Suprapubic skin (tissue), 4 donors: Measurements from ENCODE around the gene CDH10. TPM values are rescaled to one million over a fixed set of nuclear protein-coding genes. Genes with fewer than 3 reads are reported as not detected.

Experiments
- DNase-seq, 2 donors: peaks; one replicate each; pipeline ENCODE4 v3.0.0-alpha.2; 2019; ENCODE audit warnings: low spot score in 2 of 2
- H3K27ac ChIP-seq: fragments of 200-600 bp; sonication (generic); one replicate; pipeline ENCODE4 v1.5.1; 2019
- H3K27me3 ChIP-seq: fragments of 200-600 bp; sonication (generic); one replicate; pipeline ENCODE4 v1.5.1; 2019
- H3K36me3 ChIP-seq: fragments of 200-600 bp; sonication (generic); one replicate; pipeline ENCODE4 v1.5.1; 2019
- H3K4me1 ChIP-seq: fragments of 200-600 bp; sonication (generic); one replicate; pipeline ENCODE4 v1.5.1; 2019
- H3K4me3 ChIP-seq: fragments of 200-600 bp; sonication (generic); one replicate; pipeline ENCODE4 v1.5.1; 2019; ENCODE audit warnings: mild to moderate bottlenecking
- H3K9me3 ChIP-seq: fragments of 200-600 bp; sonication (generic); one replicate; pipeline ENCODE4 v1.5.1; 2019
- EP300 ChIP-seq: sonication (generic); formaldehyde crosslinking; IDR thresholded peaks from one replicate; pipeline ENCODE4 v1.6.1; 2017; ENCODE audit warnings: antibody characterized with exemption
- POLR2A ChIP-seq, 2 donors: fragments of 450-650 bp; IDR thresholded peaks; one replicate each; pipeline ENCODE4 v1.6.1; 2017; ENCODE audit warnings: antibody characterized with exemption in 2 of 2, mild to moderate bottlenecking in 2 of 2, moderate library complexity in 2 of 2
- POLR2AphosphoS5 ChIP-seq, 3 donors: sonication (generic); formaldehyde crosslinking; IDR thresholded peaks; one replicate each; pipeline ENCODE4 v1.6.1; 2017; ENCODE audit warnings: antibody characterized with exemption in 3 of 3
- WGBS: methylation state at CpG from one replicate; pipeline ENCODE4 v1.1.5; 2018; 5-methylcytosine and 5-hydroxymethylcytosine counted together
- total RNA-seq, 4 donors: library from RNA; depleted of rRNA; stranded (reverse); fragments of >200 nt; gene quantifications; one replicate each; pipeline ENCODE4 v1.1.0, GENCODE V29; 2016
- TF ChIP-seq, protein P1 (sequence below), 2 donors: fragments of 200-600 bp in 1 of 2; fragments of 450-650 bp in 1 of 2; sonication (generic) in 1 of 2; IDR thresholded peaks; one replicate each; pipeline ENCODE4 v1.5.1; 2016 to 2019; ENCODE audit warnings: antibody characterized with exemption in 2 of 2, mild to moderate bottlenecking in 1 of 2, moderate library complexity in 1 of 2

CDH10 gene
- total RNA-seq, 4 donors from 2014 or later: not detected

- DNase-seq: no peak
- WGBS: 73% methylated on average over 3 of the region's 3 CpGs
- H3K27me3 ChIP-seq: no peaks in the 10 kb centered on the region
Measured at GRCh38 chr5:24474685-24475084, 170.1 kb downstream of the CDH10 start.

DNA sequence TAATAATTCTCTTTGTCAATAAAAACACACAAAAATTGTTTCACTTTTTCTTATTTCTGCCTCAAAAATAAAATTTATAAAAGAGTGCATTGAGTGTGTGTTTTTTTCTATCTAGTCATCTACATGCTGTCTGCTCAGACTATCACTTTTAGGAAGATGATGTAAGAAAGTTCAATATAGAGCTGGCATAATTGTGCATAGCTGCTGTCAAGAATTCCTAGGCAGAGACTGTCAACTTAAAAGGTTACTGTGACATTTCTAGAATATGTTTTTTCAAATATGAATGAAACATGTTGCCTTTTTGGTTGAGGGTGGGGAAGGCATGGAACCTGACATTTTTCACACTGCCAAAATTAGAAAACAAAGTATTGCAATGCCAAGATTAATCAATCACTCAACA, 172.3 kb downstream of the CDH10 start:
- no peak overlapping the region for H3K27ac ChIP-seq
- no peak for DNase-seq
- H3K4me1 ChIP-seq: no peaks in the 10 kb centered on the region
- no peak overlapping the region for H3K4me3 ChIP-seq
- no peak for TF ChIP-seq POLR2AphosphoS5 (IDR thresholded peaks at IDR 0.05)
- no peaks in the 10 kb centered on the region for H3K36me3 ChIP-seq
- H3K27me3 ChIP-seq: no peaks in the 10 kb centered on the region
- H3K9me3 ChIP-seq: no peaks in the 10 kb centered on the region

More at GRCh38 chr5:24474685-24475084, 170.1 kb downstream of the CDH10 start:
- H3K4me3 ChIP-seq: no peak overlapping the region
- no peaks in the 10 kb centered on the region for H3K4me1 ChIP-seq
- no peaks in the 10 kb centered on the region for H3K9me3 ChIP-seq
- TF ChIP-seq POLR2AphosphoS5 (IDR thresholded peaks at IDR 0.05) (no peak), EP300 (no peak), POLR2A (IDR thresholded peaks at IDR 0.05) (no peak)
- TF ChIP-seq, protein P1, sequence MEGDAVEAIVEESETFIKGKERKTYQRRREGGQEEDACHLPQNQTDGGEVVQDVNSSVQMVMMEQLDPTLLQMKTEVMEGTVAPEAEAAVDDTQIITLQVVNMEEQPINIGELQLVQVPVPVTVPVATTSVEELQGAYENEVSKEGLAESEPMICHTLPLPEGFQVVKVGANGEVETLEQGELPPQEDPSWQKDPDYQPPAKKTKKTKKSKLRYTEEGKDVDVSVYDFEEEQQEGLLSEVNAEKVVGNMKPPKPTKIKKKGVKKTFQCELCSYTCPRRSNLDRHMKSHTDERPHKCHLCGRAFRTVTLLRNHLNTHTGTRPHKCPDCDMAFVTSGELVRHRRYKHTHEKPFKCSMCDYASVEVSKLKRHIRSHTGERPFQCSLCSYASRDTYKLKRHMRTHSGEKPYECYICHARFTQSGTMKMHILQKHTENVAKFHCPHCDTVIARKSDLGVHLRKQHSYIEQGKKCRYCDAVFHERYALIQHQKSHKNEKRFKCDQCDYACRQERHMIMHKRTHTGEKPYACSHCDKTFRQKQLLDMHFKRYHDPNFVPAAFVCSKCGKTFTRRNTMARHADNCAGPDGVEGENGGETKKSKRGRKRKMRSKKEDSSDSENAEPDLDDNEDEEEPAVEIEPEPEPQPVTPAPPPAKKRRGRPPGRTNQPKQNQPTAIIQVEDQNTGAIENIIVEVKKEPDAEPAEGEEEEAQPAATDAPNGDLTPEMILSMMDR (IDR thresholded peaks at IDR 0.05): no peak
- H3K27ac ChIP-seq: no peak overlapping the region
- H3K36me3 ChIP-seq: no peaks in the 10 kb centered on the region

- 56% methylated on average over 2 of the region's 2 CpGs for WGBS
Measured at GRCh38 chr5:24444414-24444813, 200.4 kb downstream of the CDH10 start.

GRCh38 chr5:24439465-24439864, 205.3 kb downstream of the CDH10 start:
- no peaks in the 10 kb centered on the region for H3K4me1 ChIP-seq
- no peak overlapping the region for H3K4me3 ChIP-seq
- TF ChIP-seq, protein P1 (IDR thresholded peaks at IDR 0.05): no peak
- no peak for TF ChIP-seq POLR2A (IDR thresholded peaks at IDR 0.05)
- no peak for TF ChIP-seq POLR2AphosphoS5 (IDR thresholded peaks at IDR 0.05)
- TF ChIP-seq EP300: no peak
- H3K9me3 ChIP-seq: no peaks in the 10 kb centered on the region
- H3K36me3 ChIP-seq: no peaks in the 10 kb centered on the region
- no peaks in the 10 kb centered on the region for H3K27me3 ChIP-seq
- WGBS: 58% methylated on average over 2 of the region's 2 CpGs
- no peak for DNase-seq
- H3K27ac ChIP-seq: no peak overlapping the region

More at GRCh38 chr5:24444414-24444813, 200.4 kb downstream of the CDH10 start:
- no peaks in the 10 kb centered on the region for H3K27me3 ChIP-seq
- no peak for TF ChIP-seq POLR2AphosphoS5 (IDR thresholded peaks at IDR 0.05)
- TF ChIP-seq POLR2A (IDR thresholded peaks at IDR 0.05): no peak
- TF ChIP-seq, protein P1 (IDR thresholded peaks at IDR 0.05): no peak
- TF ChIP-seq EP300: no peak
- no peak overlapping the region for H3K4me3 ChIP-seq
- H3K36me3 ChIP-seq: no peaks in the 10 kb centered on the region
- no peaks in the 10 kb centered on the region for H3K4me1 ChIP-seq
- H3K27ac ChIP-seq: no peak overlapping the region
- no peak for DNase-seq
- H3K9me3 ChIP-seq: no peaks in the 10 kb centered on the region
